CD4-positive, alpha-beta memory T cell (primary cell): ENCODE results near the gene BRF1. TPM values are rescaled to one million over a fixed set of nuclear protein-coding genes. Genes with fewer than 3 reads are reported as not detected.
A peak's percentile ranks its signal among the peaks of the same experiment; 100 is the strongest.

Experiments used
- CTCF ChIA-PET: fragments of 350-600 bp; sonication (Branson Sonifier 250); formaldehyde crosslinking; loops from one replicate; lab custom pipeline; 2021; ENCODE audit warnings: inconsistent platforms; ENCODE audit not compliant: partially characterized antibody; lab: Charles Lee
- POLR2A ChIA-PET: fragments of 350-600 bp; sonication (Branson Sonifier 250); formaldehyde crosslinking; loops from one replicate; lab custom pipeline; 2021; ENCODE audit not compliant: partially characterized antibody; lab: Charles Lee
- DNase-seq, 5 donors: peaks; one replicate each; pipeline versions ENCODE4 v3.0.0 to v3.0.0-alpha.2; 2020 to 2022; ENCODE audit warnings: mixed read lengths in 1 of 5
- H3K27ac ChIP-seq: one replicate; pipeline ENCODE4 v1.7.0; 2013; ENCODE audit warnings: low read depth, low read length
- H3K27me3 ChIP-seq: 2 replicates; pipeline ENCODE4 v1.7.0; 2013; ENCODE audit warnings: mild to moderate bottlenecking, low read length, moderate library complexity; ENCODE audit not compliant: insufficient read depth
- H3K36me3 ChIP-seq: 2 replicates; pipeline ENCODE4 v1.7.0; 2013; ENCODE audit warnings: mild to moderate bottlenecking, low read length, moderate library complexity; ENCODE audit not compliant: insufficient read depth
- H3K4me1 ChIP-seq: 2 replicates; pipeline ENCODE4 v1.7.0; 2013; ENCODE audit warnings: mild to moderate bottlenecking, low read length, moderate library complexity; ENCODE audit not compliant: insufficient read depth
- H3K4me3 ChIP-seq, 2 donors: one replicate each; pipeline ENCODE4 v1.7.0; 2013; ENCODE audit warnings: low read length in 2 of 2, mild to moderate bottlenecking in 1 of 2
- H3K9me3 ChIP-seq, 2 donors: one replicate each; pipeline ENCODE4 v1.7.0; 2013; ENCODE audit warnings: low read length in 2 of 2, control low read depth in 1 of 2; ENCODE audit not compliant: control insufficient read depth in 1 of 2
- H3K27ac Mint-ChIP-seq, 7 donors: one replicate each; pipeline ENCODE4 v1.8.0; 2020 to 2021; ENCODE audit warnings: mixed read lengths in 7 of 7, mild to moderate bottlenecking in 6 of 7, inconsistent platforms in 3 of 7, moderate library complexity in 3 of 7
- H3K27me3 Mint-ChIP-seq, 2 donors: one replicate each; pipeline ENCODE4 v1.8.0; 2020 to 2021; ENCODE audit warnings: mixed read lengths in 2 of 2
- H3K36me3 Mint-ChIP-seq, 2 donors: one replicate each; pipeline ENCODE4 v1.8.0; 2020 to 2021; ENCODE audit warnings: mixed read lengths in 2 of 2, inconsistent platforms in 1 of 2, mild to moderate bottlenecking in 1 of 2
- H3K4me1 Mint-ChIP-seq, 4 donors: one replicate each; pipeline ENCODE4 v1.8.0; 2020 to 2021; ENCODE audit warnings: mixed read lengths in 4 of 4, mild to moderate bottlenecking in 1 of 4
- H3K4me3 Mint-ChIP-seq, 8 donors: one replicate each; pipeline ENCODE4 v1.8.0; 2020 to 2021; ENCODE audit warnings: mixed read lengths in 8 of 8, mild to moderate bottlenecking in 7 of 8, moderate library complexity in 6 of 8, inconsistent platforms in 3 of 8
- H3K9me3 Mint-ChIP-seq, 8 donors: one replicate each; pipeline ENCODE4 v1.8.0; 2020 to 2021; ENCODE audit warnings: mixed read lengths in 8 of 8, mild to moderate bottlenecking in 5 of 8, inconsistent platforms in 3 of 8, moderate library complexity in 1 of 8
- intact Hi-C: fragments of 100-400 bp; cut with micrococcal nuclease; formaldehyde crosslinking; loops from one replicate; pipeline ENCODE4 v1.15.1; 2023
- polyA plus RNA-seq, 2 donors: library from polyadenylated mRNA; unstranded; fragments of 300-500 nt; fragmentation: Illumina TruSeq; gene quantifications; one replicate each; pipeline ENCODE4 v1.2.3, GENCODE V29; 2021
- total RNA-seq, 2 experiments: library from RNA; stranded (reverse); gene quantifications; one replicate each; pipeline ENCODE4 v1.2.3, GENCODE V29; 2021

The BRF1 gene
- total and polyA plus RNA-seq, 4 experiments from 2014 or later, result 3.0 to 56.0 (median 30.0) TPM

DNA sequence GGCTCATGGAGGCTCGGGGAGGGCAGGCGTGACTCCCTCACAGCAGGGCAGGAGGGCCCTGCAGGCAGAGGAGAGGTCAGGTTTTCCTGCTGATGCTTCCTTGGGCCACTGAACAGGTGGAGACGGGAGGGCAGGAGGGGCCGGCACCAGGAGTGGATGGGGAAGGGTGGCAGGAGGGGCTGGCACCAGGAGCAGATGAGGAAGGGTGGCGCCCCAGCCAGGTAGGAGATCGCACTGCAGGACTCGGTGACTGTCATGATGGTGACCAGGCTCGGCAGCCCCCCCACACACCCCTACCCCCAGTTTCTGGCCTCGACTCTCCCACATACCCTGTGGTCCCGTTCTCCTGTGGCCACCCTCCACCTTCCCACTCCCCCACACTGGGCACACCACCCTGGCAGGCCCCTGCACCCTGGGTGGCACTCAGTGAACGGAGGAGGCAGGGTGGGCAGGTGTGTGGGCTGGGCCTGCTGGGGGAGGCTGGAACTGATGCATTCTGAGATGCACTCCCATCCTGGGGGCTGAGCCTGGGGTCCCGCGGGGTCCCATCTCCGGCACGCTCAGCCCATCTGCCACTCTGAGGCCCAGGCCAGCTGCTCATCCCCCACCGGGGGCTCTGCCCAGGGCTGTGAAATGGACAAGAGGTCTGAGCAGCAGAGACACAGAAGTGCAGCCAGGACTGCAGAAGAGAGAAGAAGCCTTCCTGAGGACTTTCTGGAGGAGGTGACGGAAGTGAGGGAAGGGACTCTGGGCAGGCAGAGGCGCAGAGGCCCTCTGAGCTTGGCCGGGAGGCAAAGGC, 122.5 kb downstream of the BRF1 start:
- Mint-ChIP-seq H3K36me3 (no peaks in the 10 kb centered on the region), H3K4me1 (peaks cover 4 to 35% (median 20%) of the 10 kb centered on the region in 4 donors), H3K4me3 (peak overlapping the region in 1 of 8 donors; percentile 36), H3K27me3 (no peaks in the 10 kb centered on the region), H3K27ac (peak overlapping the region in 1 of 7 donors; percentile 22), H3K9me3 (no peaks in the 10 kb centered on the region)
- POLR2A ChIA-PET, result interaction anchor here (1.5 kb wide), 1 partner anchor 123 kb away, joined by 3 read pairs; the partner anchor contains the start of gene BRF1
- no peak for DNase-seq
- Histone ChIP-seq H3K4me3 (no peak overlapping the region), H3K9me3 (no peaks in the 10 kb centered on the region), H3K36me3 (no peaks in the 10 kb centered on the region), H3K4me1 (peaks cover 45% of the 10 kb centered on the region), H3K27ac (no peak overlapping the region), H3K27me3 (no peaks in the 10 kb centered on the region)
- CTCF ChIA-PET, result no interaction called here
- intact Hi-C loops, result no loop called here

DNA sequence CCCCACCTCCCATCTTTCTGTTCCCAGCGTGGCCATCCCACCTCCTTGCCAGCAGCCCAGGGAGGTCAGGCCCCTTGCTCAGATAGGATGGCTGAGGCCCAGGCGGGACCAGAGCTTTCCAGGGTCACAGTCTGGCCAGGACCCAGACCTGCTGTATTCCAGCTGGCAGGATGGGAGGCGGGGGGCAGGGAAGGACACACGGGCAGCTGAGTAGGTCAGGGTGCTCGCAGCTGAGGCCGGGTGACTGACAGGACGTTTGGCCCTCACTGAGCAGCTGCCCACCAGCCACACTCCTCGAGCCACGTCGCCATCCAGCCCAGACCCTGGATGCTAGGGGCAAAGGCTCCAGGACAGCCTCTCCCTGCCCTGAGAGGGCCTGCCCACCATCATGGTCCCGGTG, 123.7 kb downstream of the BRF1 start:
- Histone ChIP-seq H3K4me1 (peaks cover 41% of the 10 kb centered on the region), H3K9me3 (no peaks in the 10 kb centered on the region), H3K27ac (no peak overlapping the region), H3K27me3 (no peaks in the 10 kb centered on the region), H3K36me3 (no peaks in the 10 kb centered on the region), H3K4me3 (no peak overlapping the region)
- intact Hi-C loops, result no loop called here
- H3K27ac Mint-ChIP-seq, result no peak overlapping the region
- no peak overlapping the region for H3K4me3 Mint-ChIP-seq
- no peaks in the 10 kb centered on the region for H3K9me3 Mint-ChIP-seq
- DNase-seq, result no peak
- no peaks in the 10 kb centered on the region for H3K36me3 Mint-ChIP-seq
- ChIA-PET CTCF (no interaction called here), POLR2A (interaction anchor here (1.0 kb wide), 1 partner anchor 124 kb away, joined by 3 read pairs; no protein-coding TSS in a partner anchor)
- H3K27me3 Mint-ChIP-seq, result no peaks in the 10 kb centered on the region
- H3K4me1 Mint-ChIP-seq, result peaks cover 4 to 32% (median 18%) of the 10 kb centered on the region in 4 donors

DNA sequence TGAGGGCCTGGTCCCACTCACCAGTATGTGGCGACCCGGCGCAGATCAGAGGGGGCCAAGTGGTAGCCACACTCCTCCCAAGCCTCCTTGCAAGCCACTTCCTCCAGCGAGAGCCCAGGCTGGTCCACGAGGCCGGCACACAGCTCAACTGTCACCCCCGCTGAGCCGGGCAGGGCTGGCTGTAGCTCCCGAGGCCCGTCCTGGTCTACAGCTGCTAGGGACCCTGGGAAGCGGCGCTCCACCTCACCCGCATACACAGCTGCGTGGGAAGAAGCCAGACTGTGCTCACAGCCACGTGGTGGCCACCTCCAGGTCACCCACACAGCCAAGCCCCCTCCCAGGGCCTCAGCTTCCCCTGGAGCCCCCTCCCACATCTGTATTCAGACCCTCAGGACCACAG, 124.3 kb downstream of the BRF1 start:
- no peak overlapping the region for H3K27ac Mint-ChIP-seq
- no peak for DNase-seq
- H3K4me3 ChIP-seq, result no peak overlapping the region
- no peak overlapping the region for H3K27ac ChIP-seq
- ChIA-PET POLR2A (interaction anchor here (1.0 kb wide), 1 partner anchor 125 kb away, joined by 3 read pairs; no protein-coding TSS in a partner anchor), CTCF (interaction anchor here (1.6 kb wide), 1 partner anchor 175 kb away, joined by 4 read pairs; no protein-coding TSS in a partner anchor)
- H3K27me3 Mint-ChIP-seq, result no peaks in the 10 kb centered on the region
- peak overlapping the region in 1 of 8 donors; percentile 11 for H3K4me3 Mint-ChIP-seq
- no peaks in the 10 kb centered on the region for H3K36me3 ChIP-seq
- no peaks in the 10 kb centered on the region for H3K27me3 ChIP-seq
- H3K4me1 Mint-ChIP-seq, result peaks cover 7 to 30% (median 20%) of the 10 kb centered on the region in 4 donors
- no peaks in the 10 kb centered on the region for H3K9me3 ChIP-seq
- intact Hi-C loops, result no loop called here
- no peaks in the 10 kb centered on the region for H3K36me3 Mint-ChIP-seq
- H3K9me3 Mint-ChIP-seq, result peaks cover 0 to 2% (median 0%) of the 10 kb centered on the region in 8 donors
- H3K4me1 ChIP-seq, result peaks cover 37% of the 10 kb centered on the region

DNA sequence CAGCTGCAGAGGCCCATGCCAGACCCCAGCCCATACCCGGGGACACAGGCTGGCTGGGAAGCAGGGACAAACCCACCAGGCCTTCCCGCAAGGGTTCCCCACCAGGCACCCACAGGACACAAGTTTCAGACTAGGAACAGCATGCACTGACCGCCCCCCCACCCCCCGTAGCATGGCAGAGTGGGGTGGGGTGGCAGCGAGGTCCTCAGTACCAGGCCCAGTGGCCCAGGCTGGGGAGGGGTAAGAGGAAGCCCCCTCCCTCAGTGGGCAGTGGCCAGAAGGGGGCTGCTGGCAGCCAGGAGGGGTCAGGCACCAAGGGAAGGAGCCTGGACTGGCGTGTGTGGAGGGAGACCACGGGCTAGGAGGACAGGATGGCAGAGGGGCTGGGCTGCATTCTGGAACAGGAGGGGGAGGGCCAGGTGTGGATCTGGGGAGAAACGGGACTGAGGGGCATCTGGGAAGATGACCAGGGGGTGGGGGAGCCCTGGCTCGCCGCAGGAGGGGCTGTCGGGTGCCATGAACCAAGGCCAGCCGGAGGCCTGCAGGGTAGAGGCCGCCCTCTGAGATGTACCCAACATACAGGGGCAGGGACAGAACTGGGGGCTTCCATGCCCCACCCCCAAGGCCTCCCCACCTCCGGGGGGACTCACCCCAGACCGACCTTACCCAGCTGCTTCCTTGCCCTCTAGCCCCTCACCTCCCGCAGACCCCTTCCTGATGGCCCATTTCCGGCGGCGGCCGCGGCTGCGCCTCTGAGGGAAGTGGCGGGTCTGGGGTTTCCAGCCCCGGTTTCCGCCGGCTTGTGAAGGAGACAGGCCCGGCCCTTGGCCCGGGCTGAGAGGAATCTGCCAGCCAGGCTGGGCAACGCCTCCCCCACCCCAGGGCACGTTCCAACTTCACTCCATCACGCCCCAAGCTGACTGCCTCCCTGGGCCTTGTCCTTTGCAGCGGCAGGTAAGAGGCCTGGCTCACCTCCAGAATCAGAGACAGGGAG, 126.6 kb downstream of the BRF1 start:
- Histone ChIP-seq H3K4me1 (peaks cover 50% of the 10 kb centered on the region), H3K27ac (no peak overlapping the region), H3K4me3 (no peak overlapping the region), H3K9me3 (no peaks in the 10 kb centered on the region), H3K27me3 (peaks cover 4% of the 10 kb centered on the region), H3K36me3 (no peaks in the 10 kb centered on the region)
- peaks cover 0 to 2% (median 0%) of the 10 kb centered on the region in 8 donors for H3K9me3 Mint-ChIP-seq
- H3K4me3 Mint-ChIP-seq, result peak overlapping the region in 6 of 8 donors; percentile 33 to 68 (median 48)
- peaks cover 7 to 31% (median 26%) of the 10 kb centered on the region in 4 donors for H3K4me1 Mint-ChIP-seq
- ChIA-PET POLR2A (no interaction called here), CTCF (no interaction called here)
- peak overlapping the region in 6 of 7 donors; percentile 15 to 87 (median 46) for H3K27ac Mint-ChIP-seq
- peak in 4 of 5 donors; percentile 26 to 63 (median 50) for DNase-seq
- intact Hi-C loops, result no loop called here
- no peaks in the 10 kb centered on the region for H3K36me3 Mint-ChIP-seq
- peaks cover 0 to 5% of the 10 kb centered on the region in 2 donors for H3K27me3 Mint-ChIP-seq

DNA sequence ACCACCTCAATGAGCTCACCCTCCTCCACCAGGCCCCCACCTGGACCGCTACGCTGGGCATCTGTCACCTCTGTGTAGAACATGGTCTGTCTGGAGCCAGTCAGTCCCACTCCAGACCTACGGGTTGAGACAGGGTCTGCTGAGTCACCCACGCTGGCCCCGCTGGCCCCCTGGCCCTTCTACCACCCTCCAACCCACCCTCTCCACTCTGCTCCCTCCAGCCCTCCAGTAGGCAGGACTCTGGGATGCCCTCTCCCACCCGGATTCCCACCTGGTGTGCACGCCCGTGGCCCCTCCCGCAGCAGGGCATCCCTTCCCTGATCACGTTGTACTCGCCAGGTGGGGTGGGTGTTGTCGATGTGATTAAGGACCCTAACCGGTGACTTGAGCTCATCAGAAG, 127.7 kb downstream of the BRF1 start:
- ChIA-PET POLR2A (interaction anchor here (1.0 kb wide), 1 partner anchor 108 kb away, joined by 3 read pairs; the partner anchor contains the start of gene GPR132), CTCF (no interaction called here)
- Mint-ChIP-seq H3K36me3 (no peaks in the 10 kb centered on the region), H3K9me3 (peaks cover 0 to 2% (median 0%) of the 10 kb centered on the region in 8 donors), H3K27ac (no peak overlapping the region), H3K4me3 (peak overlapping the region in 1 of 8 donors; percentile 62), H3K4me1 (peaks cover 7 to 32% (median 26%) of the 10 kb centered on the region in 4 donors), H3K27me3 (peaks cover 0 to 5% of the 10 kb centered on the region in 2 donors)
- no peak for DNase-seq
- no peaks in the 10 kb centered on the region for H3K36me3 ChIP-seq
- H3K9me3 ChIP-seq, result no peaks in the 10 kb centered on the region
- intact Hi-C loops, result no loop called here
- peaks cover 4% of the 10 kb centered on the region for H3K27me3 ChIP-seq
- H3K27ac ChIP-seq, result no peak overlapping the region
- no peak overlapping the region for H3K4me3 ChIP-seq
- H3K4me1 ChIP-seq, result peaks cover 52% of the 10 kb centered on the region

DNA sequence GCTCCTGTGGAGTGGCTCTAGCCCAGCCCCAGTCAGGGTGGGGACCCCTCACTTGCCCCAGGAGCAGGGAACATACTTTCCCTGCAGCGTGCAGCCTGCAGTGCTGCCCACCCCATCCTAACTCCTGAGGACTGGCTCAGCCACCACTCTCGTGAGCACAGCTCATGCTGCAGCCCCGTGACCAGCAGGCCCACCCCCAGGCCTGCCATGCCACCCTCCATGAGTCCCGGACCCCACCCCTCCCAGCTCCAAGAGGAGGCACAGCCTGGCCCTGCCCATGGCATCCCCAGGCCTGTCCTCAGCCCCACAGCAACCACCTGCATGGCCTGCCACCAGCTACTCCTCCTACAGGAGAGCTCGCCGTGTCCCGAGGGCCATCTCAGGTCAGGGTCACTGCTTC, 128.3 kb downstream of the BRF1 start:
- no peak overlapping the region for H3K4me3 ChIP-seq
- H3K27ac ChIP-seq, result no peak overlapping the region
- Mint-ChIP-seq H3K36me3 (no peaks in the 10 kb centered on the region), H3K4me3 (no peak overlapping the region), H3K9me3 (peaks cover 0 to 2% (median 0%) of the 10 kb centered on the region in 8 donors), H3K4me1 (peaks cover 7 to 32% (median 26%) of the 10 kb centered on the region in 4 donors), H3K27me3 (peaks cover 0 to 5% of the 10 kb centered on the region in 2 donors), H3K27ac (no peak overlapping the region)
- intact Hi-C loops, result no loop called here
- H3K4me1 ChIP-seq, result peaks cover 52% of the 10 kb centered on the region
- peaks cover 4% of the 10 kb centered on the region for H3K27me3 ChIP-seq
- ChIA-PET POLR2A (interaction anchor here (1.0 kb wide), 1 partner anchor 107 kb away, joined by 3 read pairs; the partner anchor contains the start of gene GPR132), CTCF (no interaction called here)
- no peak for DNase-seq
- H3K9me3 ChIP-seq, result no peaks in the 10 kb centered on the region
- no peaks in the 10 kb centered on the region for H3K36me3 ChIP-seq
